Skeletal muscle satellite cell (primary cell): Measurements from ENCODE around the gene LEKR1.

Experiments
- H3K27me3 ChIP-seq: 2 replicates; pipeline ENCODE4 v1.7.0; 2013; ENCODE audit warnings: low read length; ENCODE audit not compliant: control insufficient read depth, insufficient read depth
- H3K36me3 ChIP-seq: 2 replicates; pipeline ENCODE4 v1.7.0; 2013; ENCODE audit warnings: mild to moderate bottlenecking, control low read depth, low read length; ENCODE audit not compliant: insufficient read depth
- H3K4me1 ChIP-seq: 2 replicates; pipeline ENCODE4 v1.7.0; 2013; ENCODE audit warnings: low read length; ENCODE audit not compliant: control insufficient read depth, insufficient read depth
- H3K4me2 ChIP-seq: 2 replicates; pipeline ENCODE4 v1.7.0; 2013; ENCODE audit warnings: mild to moderate bottlenecking, low read length
- H3K4me3 ChIP-seq: 2 replicates; pipeline ENCODE4 v1.7.0; 2013; ENCODE audit warnings: low read length
- H3K9ac ChIP-seq: 2 replicates; pipeline ENCODE4 v1.7.0; 2013; ENCODE audit warnings: mild to moderate bottlenecking, low read depth, low read length, moderate library complexity
- H3K9me3 ChIP-seq: replicated peaks from 2 replicates; pipeline ENCODE4 v1.7.0; 2013; ENCODE audit warnings: mild to moderate bottlenecking, control low read depth, low read length

The LEKR1 gene

GRCh38 chr3:157001221-157001957 is 175.2 kb downstream of the LEKR1 start:
- Histone ChIP-seq H3K27me3 (no peaks in the 10 kb centered on the region), H3K4me2 (no peak overlapping the region), H3K9me3 (no peaks in the 10 kb centered on the region), H3K9ac (no peak overlapping the region), H3K4me3 (no peak overlapping the region), H3K36me3 (no peaks in the 10 kb centered on the region), H3K4me1 (no peaks in the 10 kb centered on the region)

- Histone ChIP-seq H3K4me2 (no peak overlapping the region), H3K9ac (no peak overlapping the region), H3K36me3 (no peaks in the 10 kb centered on the region), H3K4me1 (no peaks in the 10 kb centered on the region), H3K4me3 (no peak overlapping the region), H3K27me3 (no peaks in the 10 kb centered on the region), H3K9me3 (no peaks in the 10 kb centered on the region)
Measured at GRCh38 chr3:157021679-157022078, 195.5 kb downstream of the LEKR1 start.

- Histone ChIP-seq H3K4me1 (no peaks in the 10 kb centered on the region), H3K36me3 (no peaks in the 10 kb centered on the region), H3K4me3 (no peak overlapping the region), H3K9me3 (no peaks in the 10 kb centered on the region), H3K27me3 (no peaks in the 10 kb centered on the region), H3K9ac (no peak overlapping the region), H3K4me2 (no peak overlapping the region)
Measured at GRCh38 chr3:157023226-157023625, 197.1 kb downstream of the LEKR1 start.

GRCh38 chr3:157026091-157026490 is 199.9 kb downstream of the LEKR1 start:
- Histone ChIP-seq H3K4me2 (no peak overlapping the region), H3K4me3 (no peak overlapping the region), H3K27me3 (no peaks in the 10 kb centered on the region), H3K4me1 (no peaks in the 10 kb centered on the region), H3K9ac (no peak overlapping the region), H3K9me3 (no peaks in the 10 kb centered on the region), H3K36me3 (no peaks in the 10 kb centered on the region)

GRCh38 chr3:157027861-157028745 is 201.9 kb downstream of the LEKR1 start:
- Histone ChIP-seq H3K27me3 (no peaks in the 10 kb centered on the region), H3K9me3 (no peaks in the 10 kb centered on the region), H3K36me3 (no peaks in the 10 kb centered on the region), H3K4me1 (no peaks in the 10 kb centered on the region), H3K4me3 (no peak overlapping the region), H3K9ac (no peak overlapping the region), H3K4me2 (no peak overlapping the region)

GRCh38 chr3:157029365-157029790 is 203.2 kb downstream of the LEKR1 start:
- Histone ChIP-seq H3K4me2 (no peak overlapping the region), H3K4me1 (no peaks in the 10 kb centered on the region), H3K36me3 (no peaks in the 10 kb centered on the region), H3K9me3 (no peaks in the 10 kb centered on the region), H3K9ac (no peak overlapping the region), H3K27me3 (no peaks in the 10 kb centered on the region), H3K4me3 (no peak overlapping the region)

GRCh38 chr3:157030712-157031111 is 204.6 kb downstream of the LEKR1 start:
- Histone ChIP-seq H3K4me1 (no peaks in the 10 kb centered on the region), H3K27me3 (no peaks in the 10 kb centered on the region), H3K9ac (no peak overlapping the region), H3K9me3 (no peaks in the 10 kb centered on the region), H3K4me3 (no peak overlapping the region), H3K4me2 (no peak overlapping the region), H3K36me3 (no peaks in the 10 kb centered on the region)

GRCh38 chr3:157033001-157033400 is 206.8 kb downstream of the LEKR1 start:
- Histone ChIP-seq H3K4me1 (no peaks in the 10 kb centered on the region), H3K36me3 (no peaks in the 10 kb centered on the region), H3K9ac (no peak overlapping the region), H3K4me2 (no peak overlapping the region), H3K4me3 (no peak overlapping the region), H3K9me3 (no peaks in the 10 kb centered on the region), H3K27me3 (no peaks in the 10 kb centered on the region)

- H3K9ac ChIP-seq: no peak overlapping the region
- no peaks in the 10 kb centered on the region for H3K4me1 ChIP-seq
- H3K4me3 ChIP-seq: no peak overlapping the region
- no peaks in the 10 kb centered on the region for H3K9me3 ChIP-seq
- H3K4me2 ChIP-seq: no peak overlapping the region
- no peaks in the 10 kb centered on the region for H3K27me3 ChIP-seq
- no peaks in the 10 kb centered on the region for H3K36me3 ChIP-seq
Measured at GRCh38 chr3:157040456-157040855, 214.3 kb downstream of the LEKR1 start.

- H3K4me3 ChIP-seq: no peak overlapping the region
- no peaks in the 10 kb centered on the region for H3K36me3 ChIP-seq
- H3K9me3 ChIP-seq: no peaks in the 10 kb centered on the region
- no peaks in the 10 kb centered on the region for H3K4me1 ChIP-seq
- H3K9ac ChIP-seq: no peak overlapping the region
- H3K27me3 ChIP-seq: no peaks in the 10 kb centered on the region
- H3K4me2 ChIP-seq: no peak overlapping the region
Measured at GRCh38 chr3:157042226-157042625, 216.1 kb downstream of the LEKR1 start.

- no peak overlapping the region for H3K4me3 ChIP-seq
- H3K9ac ChIP-seq: no peak overlapping the region
- no peaks in the 10 kb centered on the region for H3K4me1 ChIP-seq
- no peaks in the 10 kb centered on the region for H3K27me3 ChIP-seq
- H3K4me2 ChIP-seq: no peak overlapping the region
- no peaks in the 10 kb centered on the region for H3K9me3 ChIP-seq
- no peaks in the 10 kb centered on the region for H3K36me3 ChIP-seq
Measured at GRCh38 chr3:157043771-157044170, 217.6 kb downstream of the LEKR1 start.
